NOMO-1 treated with DMSO at 0.1 percent for 48 hours (cell line): Measurements from ENCODE around the gene RAI2.
A peak's percentile ranks its signal among the peaks of the same experiment; 100 is the strongest.

ENCODE experiments used
- DNase-seq: peaks from one replicate; lab custom pipeline; 2025; ENCODE audit not compliant: unreplicated experiment; lab: John Stamatoyannopoulos, UW

Gene RAI2

GRCh38 chrX:17829566-17829965, 31.5 kb downstream of the RAI2 start:
- no peak for DNase-seq

GRCh38 chrX:17828171-17828570, 32.9 kb downstream of the RAI2 start:
- DNase-seq: no peak

GRCh38 chrX:17826609-17827496, 34.2 kb downstream of the RAI2 start:
- no peak for DNase-seq

GRCh38 chrX:17824980-17825379, 36.1 kb downstream of the RAI2 start:
- DNase-seq: no peak

- no peak for DNase-seq
Observed at GRCh38 chrX:17822351-17822750, 38.7 kb downstream of the RAI2 start.

- DNase-seq: no peak
Observed at GRCh38 chrX:17820100-17820499, 41.0 kb downstream of the RAI2 start.

- DNase-seq: no peak
Observed at GRCh38 chrX:17818726-17819125, 42.4 kb downstream of the RAI2 start.

- DNase-seq: no peak
Observed at GRCh38 chrX:17817251-17817650, 43.8 kb downstream of the RAI2 start.

- DNase-seq: no peak
Observed at GRCh38 chrX:17814557-17814956, 46.5 kb downstream of the RAI2 start.

- no peak for DNase-seq
Observed at GRCh38 chrX:17814059-17814458, 47.0 kb downstream of the RAI2 start.

- DNase-seq: no peak
Observed at GRCh38 chrX:17813277-17813676, 47.8 kb downstream of the RAI2 start.

- no peak for DNase-seq
Observed at GRCh38 chrX:17812763-17813162, 48.3 kb downstream of the RAI2 start.

- DNase-seq: no peak
Observed at GRCh38 chrX:17809984-17810383, 51.1 kb downstream of the RAI2 start.

GRCh38 chrX:17809273-17809672, 51.8 kb downstream of the RAI2 start:
- no peak for DNase-seq

GRCh38 chrX:17805120-17805519, 56.0 kb downstream of the RAI2 start:
- no peak for DNase-seq

GRCh38 chrX:17803449-17803848, 57.6 kb downstream of the RAI2 start:
- DNase-seq: no peak

GRCh38 chrX:17802756-17803155, 58.3 kb downstream of the RAI2 start:
- no peak for DNase-seq

GRCh38 chrX:17801431-17801830, 59.7 kb downstream of the RAI2 start:
- no peak for DNase-seq

GRCh38 chrX:17798921-17799320, 62.2 kb downstream of the RAI2 start:
- DNase-seq: no peak

GRCh38 chrX:17792826-17793225, 68.3 kb downstream of the RAI2 start:
- no peak for DNase-seq

GRCh38 chrX:17788956-17789562, 72.0 kb downstream of the RAI2 start:
- DNase-seq: no peak

- peak; percentile 24 for DNase-seq
Observed at GRCh38 chrX:17788439-17788838, 72.7 kb downstream of the RAI2 start.

GRCh38 chrX:17787557-17787956, 73.5 kb downstream of the RAI2 start:
- no peak for DNase-seq
